DND-41 (cell line): ENCODE measurements around the gene ALG10B.

Source experiments
- EZH2 ChIP-seq: IDR thresholded peaks from 3 replicates; pipeline ENCODE4 v1.6.1; 2012; ENCODE audit warnings: borderline replicate concordance, low read depth, mild to moderate bottlenecking, moderate library complexity, low read length, inconsistent platforms; ENCODE audit not compliant: severe bottlenecking
- TF ChIP-seq, protein P1 (sequence below): IDR thresholded peaks from 2 replicates; pipeline ENCODE4 v1.5.1; 2012; ENCODE audit warnings: borderline replicate concordance, low read length, moderate library complexity, mild to moderate bottlenecking; ENCODE audit not compliant: poor library complexity, severe bottlenecking; ENCODE audit errors: extremely low read depth

- TF ChIP-seq, protein P1, sequence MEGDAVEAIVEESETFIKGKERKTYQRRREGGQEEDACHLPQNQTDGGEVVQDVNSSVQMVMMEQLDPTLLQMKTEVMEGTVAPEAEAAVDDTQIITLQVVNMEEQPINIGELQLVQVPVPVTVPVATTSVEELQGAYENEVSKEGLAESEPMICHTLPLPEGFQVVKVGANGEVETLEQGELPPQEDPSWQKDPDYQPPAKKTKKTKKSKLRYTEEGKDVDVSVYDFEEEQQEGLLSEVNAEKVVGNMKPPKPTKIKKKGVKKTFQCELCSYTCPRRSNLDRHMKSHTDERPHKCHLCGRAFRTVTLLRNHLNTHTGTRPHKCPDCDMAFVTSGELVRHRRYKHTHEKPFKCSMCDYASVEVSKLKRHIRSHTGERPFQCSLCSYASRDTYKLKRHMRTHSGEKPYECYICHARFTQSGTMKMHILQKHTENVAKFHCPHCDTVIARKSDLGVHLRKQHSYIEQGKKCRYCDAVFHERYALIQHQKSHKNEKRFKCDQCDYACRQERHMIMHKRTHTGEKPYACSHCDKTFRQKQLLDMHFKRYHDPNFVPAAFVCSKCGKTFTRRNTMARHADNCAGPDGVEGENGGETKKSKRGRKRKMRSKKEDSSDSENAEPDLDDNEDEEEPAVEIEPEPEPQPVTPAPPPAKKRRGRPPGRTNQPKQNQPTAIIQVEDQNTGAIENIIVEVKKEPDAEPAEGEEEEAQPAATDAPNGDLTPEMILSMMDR = no peak
- no peak for TF ChIP-seq EZH2
Observed at GRCh38 chr12:38327356-38327755, 10.8 kb downstream of the ALG10B start.
